ENCODE data around the gene MPC1.

- no peak for TF ChIP-seq CTCF (IDR thresholded peaks at IDR 0.05)
- TF ChIP-seq POLR2A (IDR thresholded peaks at IDR 0.05): no peak
These were observed 15.1 kb upstream of the MPC1 start for GRCh38 chr6:166397849-166398248.
